Retinal pigment epithelial cell (primary cell): ENCODE results near the gene BAIAP2.
"Not testable (repeated sequence)": the region's sequence is repeated elsewhere in the genome, so short reads cannot be mapped to it uniquely, and the experiment has no call there.

Experiments used
- DNase-seq: peaks from one replicate; pipeline ENCODE4 v3.0.0-alpha.2; 2010; ENCODE audit warnings: low read depth
- H3K4me3 ChIP-seq: 2 replicates; pipeline ENCODE4 v1.5.1; 2011; ENCODE audit warnings: mild to moderate bottlenecking, low read length, control low read depth, moderate library complexity
- CTCF ChIP-seq: conservative IDR thresholded peaks from 2 replicates; pipeline ENCODE4 v1.5.1; 2011; ENCODE audit warnings: low read depth, low read length, control low read depth, inconsistent platforms

The BAIAP2 gene

DNA sequence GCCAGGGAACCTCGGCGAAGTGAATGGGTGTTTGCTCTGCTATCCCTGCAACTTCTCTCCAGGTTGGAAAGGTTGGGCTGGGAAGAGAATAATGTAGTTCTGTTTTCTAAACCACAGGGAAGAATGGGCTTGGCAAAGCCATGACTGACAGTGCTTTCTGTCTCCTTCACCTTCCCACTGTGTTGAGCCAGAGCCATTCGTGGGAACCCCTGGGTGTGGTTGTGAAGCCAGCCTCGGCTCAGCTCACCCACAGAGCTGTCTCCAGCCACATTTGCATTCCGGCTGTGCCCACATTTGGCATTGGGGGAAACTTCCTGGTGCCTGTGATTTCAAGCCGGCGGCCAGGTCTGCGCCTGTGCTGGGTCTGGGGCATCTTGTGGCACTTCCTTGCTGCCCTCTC, 39.9 kb downstream of the BAIAP2 start:
- DNase-seq, result no peak
- TF ChIP-seq CTCF, result no peak
- no peak overlapping the region for H3K4me3 ChIP-seq

- DNase-seq, result no peak
- no peak for TF ChIP-seq CTCF
- no peak overlapping the region for H3K4me3 ChIP-seq
These were observed 40.4 kb downstream of the BAIAP2 start for GRCh38 chr17:81075307-81075706.

GRCh38 chr17:81076141-81076679, 41.3 kb downstream of the BAIAP2 start:
- no peak for DNase-seq
- H3K4me3 ChIP-seq, result no peak overlapping the region
- no peak for TF ChIP-seq CTCF

DNA sequence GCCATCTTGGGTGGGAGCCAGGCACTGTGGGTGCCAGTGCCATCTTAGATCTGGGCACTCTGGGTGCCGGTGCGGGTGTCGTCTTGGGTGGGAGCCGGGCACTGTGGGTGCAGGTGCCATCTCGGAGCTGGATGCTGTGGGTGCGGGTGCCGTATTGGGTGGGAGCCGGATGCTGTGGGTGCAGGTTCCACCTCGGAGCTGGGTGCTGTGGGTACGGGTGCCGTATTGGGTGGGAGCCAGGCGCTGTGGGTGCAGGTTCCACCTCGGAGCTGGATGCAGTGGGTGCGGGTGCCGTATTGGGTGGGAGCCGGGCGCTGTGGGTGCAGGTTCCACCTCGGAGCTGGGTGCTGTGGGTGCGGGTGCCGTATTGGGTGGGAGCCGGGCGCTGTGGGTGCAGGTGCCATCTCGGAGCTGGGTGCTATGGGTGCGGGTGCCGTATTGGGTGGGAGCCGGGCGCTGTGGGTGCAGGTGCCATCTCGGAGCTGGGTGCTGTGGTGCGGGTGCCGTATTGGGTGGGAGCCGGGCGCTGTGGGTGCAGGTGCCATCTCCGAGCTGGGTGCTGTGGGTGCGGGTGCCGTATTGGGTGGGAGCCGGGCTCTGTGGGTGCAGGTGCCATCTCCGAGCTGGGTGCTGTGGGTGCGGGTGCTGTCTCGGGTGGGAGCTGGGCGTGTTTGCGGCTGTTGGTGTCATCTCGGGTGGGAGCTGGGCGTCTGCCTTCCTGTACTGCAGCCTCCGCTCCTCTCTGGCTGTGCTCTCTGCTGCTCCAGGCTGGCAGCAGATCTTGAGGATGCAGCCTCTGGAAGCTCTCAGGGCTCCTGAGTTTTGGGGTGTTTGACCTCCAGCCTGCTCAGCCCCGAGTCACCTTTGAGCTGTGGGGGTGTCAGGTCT, 43.3 kb downstream of the BAIAP2 start:
- H3K4me3 ChIP-seq, DNase-seq: not testable (repeated sequence)

DNA sequence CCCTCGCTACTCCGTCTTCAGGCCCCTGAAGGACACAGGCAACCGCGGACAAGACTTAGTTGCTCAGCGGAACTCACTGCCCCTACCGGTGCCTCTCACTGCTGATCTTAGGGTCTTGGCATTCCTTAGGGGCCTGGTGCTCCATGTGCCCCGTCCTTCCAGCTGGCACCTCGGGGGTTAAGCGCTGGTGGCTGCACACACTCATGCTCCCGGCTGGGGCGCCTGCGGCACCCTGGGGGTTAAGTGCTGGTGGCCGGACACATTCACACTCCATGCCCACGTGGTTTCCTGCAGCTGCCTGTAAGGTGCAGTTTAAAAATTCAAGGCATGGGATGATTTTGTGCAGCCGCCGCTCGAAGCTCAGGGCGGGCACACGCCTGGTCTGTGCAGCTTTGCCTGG, 45.1 kb downstream of the BAIAP2 start:
- H3K4me3 ChIP-seq, result no peak overlapping the region
- DNase-seq, result no peak
- peak; percentile 28 for TF ChIP-seq CTCF

DNA sequence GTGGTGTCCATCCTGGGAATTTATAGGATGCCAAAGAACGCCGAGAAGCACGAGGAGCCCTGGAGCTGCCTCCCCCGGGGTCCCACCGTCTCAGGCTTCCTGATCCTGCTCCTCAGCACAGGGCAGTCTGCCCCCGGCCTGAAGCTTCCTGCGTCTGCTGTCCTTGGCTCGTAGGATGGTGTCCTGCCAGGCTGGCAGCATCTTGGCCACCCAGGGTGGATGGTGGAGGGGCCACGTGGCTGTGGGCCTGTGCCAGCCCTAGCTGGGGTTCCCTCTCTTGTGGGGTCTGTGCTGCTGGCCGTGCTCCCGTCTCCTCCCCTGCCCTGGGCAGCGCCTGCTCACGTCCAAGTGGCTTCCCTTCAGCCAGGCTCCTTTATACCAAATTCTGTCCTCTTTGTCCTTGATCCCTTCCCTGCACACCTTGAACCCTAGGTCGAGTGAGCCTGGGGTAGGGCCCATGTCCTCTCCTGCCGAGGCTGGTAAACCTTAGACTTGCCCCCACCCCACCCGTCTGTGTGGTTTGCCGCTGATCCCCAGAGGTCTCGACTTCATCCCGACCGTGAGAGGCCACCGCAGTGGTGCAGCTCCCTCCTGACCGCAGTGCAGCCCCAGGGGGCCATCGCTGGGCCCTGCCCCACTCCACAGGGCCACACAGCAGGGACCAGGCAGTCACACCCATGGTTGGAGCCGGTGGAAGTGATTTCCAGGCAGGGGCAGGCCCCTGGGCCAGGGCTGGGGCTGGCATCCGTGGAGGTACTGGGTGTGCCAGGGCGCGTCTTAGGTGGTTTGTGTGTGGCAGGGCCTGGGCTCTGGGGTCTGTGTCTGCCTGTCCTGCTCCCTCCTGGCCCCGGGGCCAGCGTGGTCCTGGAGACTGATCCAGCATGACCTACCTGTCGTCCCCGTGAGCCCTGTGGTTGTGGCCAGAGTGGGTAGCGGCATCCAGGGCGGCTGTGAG, 46.5 kb downstream of the BAIAP2 start:
- no peak for TF ChIP-seq CTCF
- no peak overlapping the region for H3K4me3 ChIP-seq
- DNase-seq, result no peak
